ENCODE measurements around the gene TNFSF11. TPM values are rescaled to one million over a fixed set of nuclear protein-coding genes. Genes with fewer than 3 reads are reported as not detected.

Gene TNFSF11
- total and polyA plus RNA-seq, 2 donors (not counting 1 experiment from before 2014, with no cell fraction given), result not detected

GRCh38 chr13:42548731-42549551, 25.0 kb upstream of the TNFSF11 start:
- Histone ChIP-seq H3K4me2 (replicated peaks; ENCODE audit: low read depth, low read length, poor library complexity, severe bottlenecking) (peak overlapping the region; percentile 35), H3K4me3 (ENCODE audit: control extremely low read depth in 1 of 5, extremely low read depth in 1 of 5, insufficient read depth in 1 of 5, low read depth in 2 of 5, low read length in 4 of 5) (no peak overlapping the region), H3K79me2 (ENCODE audit: control insufficient read depth, insufficient read depth, low read length) (no peaks in the 10 kb centered on the region), H3K9ac (ENCODE audit: low read length) (no peak overlapping the region), H2AFZ (ENCODE audit: insufficient read depth, low read depth, low read length, poor library complexity, severe bottlenecking) (no peak overlapping the region), H3K36me3 (replicated peaks in 1 of 2; ENCODE audit: control extremely low read depth in 1 of 2, control insufficient read depth in 1 of 2, extremely low read depth in 1 of 2, insufficient read depth in 2 of 2, low read length in 1 of 2) (no peaks in the 10 kb centered on the region), H3K4me1 (ENCODE audit: control insufficient read depth in 2 of 2, insufficient read depth in 2 of 2, low read length in 2 of 2) (peaks cover 14 to 16% of the 10 kb centered on the region in 2 donors), H3K27me3 (replicated peaks in 1 of 4; ENCODE audit: control extremely low read depth in 1 of 4, control insufficient read depth in 3 of 4, insufficient read depth in 4 of 4, low read length in 3 of 4) (no peaks in the 10 kb centered on the region), H3K9me3 (ENCODE audit: control extremely low read depth in 1 of 3, control insufficient read depth in 2 of 3, insufficient read depth in 1 of 3, low read length in 2 of 3) (no peaks in the 10 kb centered on the region), H3K27ac (ENCODE audit: low read length in 2 of 2) (no peak overlapping the region), H4K20me1 (ENCODE audit: control insufficient read depth, insufficient read depth, low read length, poor library complexity, severe bottlenecking) (no peaks in the 10 kb centered on the region)
- peak; percentile 84 for ATAC-seq (ENCODE audit: low read depth)
- H3K27ac Mint-ChIP-seq, result peak overlapping the region; percentile 1
- H3K9me3 Mint-ChIP-seq (ENCODE audit: insufficient read depth), result no peaks in the 10 kb centered on the region
- H3K4me1 Mint-ChIP-seq, result peaks cover 19% of the 10 kb centered on the region
- WGBS (ENCODE audit: insufficient coverage), result 42% methylated on average over 8 of the region's 10 CpGs
- intact Hi-C loops (cut with micrococcal nuclease), result loop anchor here (2.0 kb wide), 1 partner anchor 16 kb away; no protein-coding TSS in a partner anchor
- TF ChIP-seq EZH2 (IDR thresholded peaks at IDR 0.05; ENCODE audit: borderline replicate concordance, insufficient read depth, low read depth, low read length, poor library complexity, severe bottlenecking), result no peak
- no peak for TF ChIP-seq CTCF (IDR thresholded peaks at IDR 0.05)
- ChIA-PET POLR2A (no interaction called here), CTCF (no interaction called here)
- DNase-seq, result peak; percentile 60
- no peaks in the 10 kb centered on the region for H3K27me3 Mint-ChIP-seq
- peak overlapping the region; percentile 65 for H3K4me3 Mint-ChIP-seq

- Histone ChIP-seq H3K4me3 (ENCODE audit: control extremely low read depth in 1 of 5, extremely low read depth in 1 of 5, insufficient read depth in 1 of 5, low read depth in 2 of 5, low read length in 4 of 5) (no peak overlapping the region), H3K36me3 (replicated peaks in 1 of 2; ENCODE audit: control extremely low read depth in 1 of 2, control insufficient read depth in 1 of 2, extremely low read depth in 1 of 2, insufficient read depth in 2 of 2, low read length in 1 of 2) (no peaks in the 10 kb centered on the region), H3K79me2 (ENCODE audit: control insufficient read depth, insufficient read depth, low read length) (no peaks in the 10 kb centered on the region), H3K4me1 (ENCODE audit: control insufficient read depth in 2 of 2, insufficient read depth in 2 of 2, low read length in 2 of 2) (peaks cover 14 to 16% of the 10 kb centered on the region in 2 donors), H3K4me2 (replicated peaks; ENCODE audit: low read depth, low read length, poor library complexity, severe bottlenecking) (no peak overlapping the region), H3K9me3 (ENCODE audit: control extremely low read depth in 1 of 3, control insufficient read depth in 2 of 3, insufficient read depth in 1 of 3, low read length in 2 of 3) (no peaks in the 10 kb centered on the region), H3K9ac (ENCODE audit: low read length) (no peak overlapping the region), H3K27ac (ENCODE audit: low read length in 2 of 2) (no peak overlapping the region), H3K27me3 (replicated peaks in 1 of 4; ENCODE audit: control extremely low read depth in 1 of 4, control insufficient read depth in 3 of 4, insufficient read depth in 4 of 4, low read length in 3 of 4) (no peaks in the 10 kb centered on the region), H4K20me1 (ENCODE audit: control insufficient read depth, insufficient read depth, low read length, poor library complexity, severe bottlenecking) (no peaks in the 10 kb centered on the region), H2AFZ (ENCODE audit: insufficient read depth, low read depth, low read length, poor library complexity, severe bottlenecking) (no peak overlapping the region)
- intact Hi-C loops (cut with micrococcal nuclease), result loop anchor here (2.0 kb wide), 1 partner anchor 17 kb away; no protein-coding TSS in a partner anchor
- no CpG with 5 or more reads among the region's 4 CpGs for WGBS (ENCODE audit: insufficient coverage)
- H3K4me1 Mint-ChIP-seq, result peaks cover 19% of the 10 kb centered on the region
- no peaks in the 10 kb centered on the region for H3K27me3 Mint-ChIP-seq
- H3K27ac Mint-ChIP-seq, result no peak overlapping the region
- ChIA-PET CTCF (no interaction called here), POLR2A (no interaction called here)
- H3K4me3 Mint-ChIP-seq, result peak overlapping the region; percentile 65
- TF ChIP-seq CTCF (IDR thresholded peaks at IDR 0.05) (no peak), EZH2 (IDR thresholded peaks at IDR 0.05; ENCODE audit: borderline replicate concordance, insufficient read depth, low read depth, low read length, poor library complexity, severe bottlenecking) (no peak)
- ATAC-seq (ENCODE audit: low read depth), result no peak
- no peak for DNase-seq
- H3K9me3 Mint-ChIP-seq (ENCODE audit: insufficient read depth), result no peaks in the 10 kb centered on the region
Observed at GRCh38 chr13:42549552-42549936, 24.4 kb upstream of the TNFSF11 start.
